ENCODE data around the gene BDP1.
"Not testable (repeated sequence)": the region's sequence is repeated elsewhere in the genome, so short reads cannot be mapped to it uniquely, and the experiment has no call there.

The BDP1 gene

DNA sequence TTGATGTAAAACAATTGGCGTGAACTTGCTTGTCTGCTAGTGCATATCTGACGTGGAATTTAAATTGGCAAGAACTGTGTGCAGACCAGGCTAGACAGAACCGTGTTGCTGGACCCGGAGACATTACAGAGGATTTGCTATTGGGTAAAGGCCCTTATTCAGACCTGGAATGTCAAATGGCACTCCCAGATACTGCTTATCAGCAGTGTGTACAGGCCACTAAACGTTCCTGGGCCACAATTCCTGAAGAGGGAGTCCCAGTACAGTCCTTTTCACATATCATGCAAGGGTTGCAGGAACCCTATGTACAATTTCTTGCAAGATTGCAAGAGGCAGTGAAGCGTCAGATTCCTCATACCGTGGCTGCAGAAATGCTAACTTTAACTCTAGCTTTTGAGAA is 118.1 kb downstream of the BDP1 start:
- no peak for TF ChIP-seq FOXK2 (IDR thresholded peaks at IDR 0.05)
- no peak for TF ChIP-seq ZNF384 (IDR thresholded peaks at IDR 0.05)
- TF ChIP-seq CTBP1 (IDR thresholded peaks at IDR 0.05; ENCODE audit: borderline replicate concordance): no peak
- no peak for TF ChIP-seq ARNT (IDR thresholded peaks at IDR 0.05)
- TF ChIP-seq ELF4 (IDR thresholded peaks at IDR 0.05): no peak
- no peak for TF ChIP-seq TARDBP (IDR thresholded peaks at IDR 0.05)
- TF ChIP-seq LEF1 (IDR thresholded peaks at IDR 0.05; ENCODE audit: borderline replicate concordance): no peak
- no peak for TF ChIP-seq SUZ12 (IDR thresholded peaks at IDR 0.05)
- no peak for TF ChIP-seq FOXM1 (IDR thresholded peaks at IDR 0.05; ENCODE audit: borderline replicate concordance)
- TF ChIP-seq PKNOX1 (IDR thresholded peaks at IDR 0.05): no peak
- no peak for TF ChIP-seq SP1 (IDR thresholded peaks at IDR 0.05)
- no peak for TF ChIP-seq HDGF (IDR thresholded peaks at IDR 0.05; ENCODE audit: borderline replicate concordance)
- TF ChIP-seq NFRKB (IDR thresholded peaks at IDR 0.05): no peak
- TF ChIP-seq L3MBTL2 (conservative IDR thresholded peaks at IDR 0.05): no peak
- TF ChIP-seq FOXA1 (IDR thresholded peaks at IDR 0.05): no peak
- no peak for DNase-seq (ENCODE audit: extremely low spot score)
- POLR2A ChIA-PET: no interaction called here
- CTCF ChIA-PET: no interaction called here

GRCh38 chr5:71575588-71575987 is 120.1 kb downstream of the BDP1 start:
- CTCF ChIA-PET; POLR2A ChIA-PET; DNase-seq (ENCODE audit: extremely low spot score): not testable (repeated sequence)

DNA sequence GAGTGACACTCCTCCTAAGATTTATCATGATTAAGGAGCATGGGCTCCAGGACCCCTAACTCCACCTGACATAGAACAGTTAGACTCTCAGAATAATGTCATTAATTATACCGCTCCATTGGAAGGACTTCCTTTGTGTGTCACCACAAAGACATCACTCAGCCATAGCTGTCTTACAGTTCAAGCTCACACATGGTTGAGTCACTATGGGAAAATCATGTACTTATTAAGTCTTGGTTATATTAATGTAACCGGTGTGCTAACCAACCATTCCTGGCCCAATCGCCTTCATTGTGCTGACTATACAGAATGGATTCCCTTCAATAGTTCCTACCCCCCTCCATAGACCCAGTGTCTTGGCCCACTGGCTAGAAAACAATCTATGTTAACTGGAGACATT is 120.8 kb downstream of the BDP1 start:
- ChIA-PET CTCF (no interaction called here), POLR2A (no interaction called here)
- TF ChIP-seq FOXM1 (IDR thresholded peaks at IDR 0.05; ENCODE audit: borderline replicate concordance) (no peak), SP1 (IDR thresholded peaks at IDR 0.05) (no peak), TARDBP (IDR thresholded peaks at IDR 0.05) (no peak), ZNF384 (IDR thresholded peaks at IDR 0.05) (no peak), PKNOX1 (IDR thresholded peaks at IDR 0.05) (no peak), ARNT (IDR thresholded peaks at IDR 0.05) (no peak), LEF1 (IDR thresholded peaks at IDR 0.05; ENCODE audit: borderline replicate concordance) (no peak), ELF4 (IDR thresholded peaks at IDR 0.05) (no peak), FOXA1 (IDR thresholded peaks at IDR 0.05) (no peak), SUZ12 (IDR thresholded peaks at IDR 0.05) (no peak), L3MBTL2 (conservative IDR thresholded peaks at IDR 0.05) (no peak)
- DNase-seq (ENCODE audit: extremely low spot score): no peak

DNA sequence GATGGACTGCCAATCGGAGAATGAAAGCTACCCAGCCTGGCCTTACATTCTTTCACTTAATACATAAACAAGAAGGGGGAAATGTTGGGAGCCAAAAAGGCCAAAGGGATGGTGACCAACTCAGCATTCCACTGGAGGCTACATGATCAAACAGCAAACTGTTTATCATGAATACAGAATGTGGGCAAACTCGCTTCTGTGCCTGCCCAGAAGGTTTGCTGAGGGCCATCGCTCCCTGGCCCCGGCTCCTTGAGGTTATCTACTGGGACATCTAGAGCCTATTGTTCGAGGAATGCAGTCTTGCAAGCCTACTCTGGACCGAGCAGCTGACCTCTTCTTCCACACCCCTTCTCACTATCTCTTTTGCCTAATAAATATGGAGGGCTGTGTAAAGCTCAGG is 122.4 kb downstream of the BDP1 start:
- DNase-seq (ENCODE audit: extremely low spot score); CTCF ChIA-PET; POLR2A ChIA-PET: not testable (repeated sequence)

DNA sequence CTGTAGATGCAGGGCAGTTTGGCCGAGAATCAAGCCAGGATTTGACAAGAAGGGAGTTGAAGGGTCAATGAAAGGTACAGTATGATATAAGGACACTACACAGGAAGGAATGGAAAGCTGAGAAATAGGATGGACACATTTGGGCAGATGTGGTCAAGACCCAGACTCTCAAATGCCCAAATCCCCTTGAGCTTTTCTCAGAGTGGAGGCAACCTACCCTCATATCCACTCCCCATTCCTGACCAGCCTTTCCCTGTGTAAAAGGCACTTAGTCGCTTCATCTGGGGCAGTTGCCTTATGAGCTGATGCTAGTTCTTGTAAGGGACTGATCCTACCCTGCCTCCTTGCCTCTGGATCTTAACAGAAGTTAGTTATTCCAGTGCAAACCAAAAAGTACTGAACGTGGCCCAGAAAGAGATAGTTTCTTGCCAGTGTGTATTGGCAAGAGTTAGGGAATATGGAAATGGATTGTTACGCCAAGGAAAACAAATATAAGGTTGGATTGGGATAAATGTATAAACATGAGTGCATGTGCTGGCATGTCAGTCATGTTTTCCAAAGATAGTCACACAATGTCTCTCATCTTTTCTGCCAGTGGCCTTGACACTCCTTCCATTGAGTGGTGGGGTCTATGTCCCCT is 127.6 kb downstream of the BDP1 start:
- POLR2A ChIA-PET: no interaction called here

DNA sequence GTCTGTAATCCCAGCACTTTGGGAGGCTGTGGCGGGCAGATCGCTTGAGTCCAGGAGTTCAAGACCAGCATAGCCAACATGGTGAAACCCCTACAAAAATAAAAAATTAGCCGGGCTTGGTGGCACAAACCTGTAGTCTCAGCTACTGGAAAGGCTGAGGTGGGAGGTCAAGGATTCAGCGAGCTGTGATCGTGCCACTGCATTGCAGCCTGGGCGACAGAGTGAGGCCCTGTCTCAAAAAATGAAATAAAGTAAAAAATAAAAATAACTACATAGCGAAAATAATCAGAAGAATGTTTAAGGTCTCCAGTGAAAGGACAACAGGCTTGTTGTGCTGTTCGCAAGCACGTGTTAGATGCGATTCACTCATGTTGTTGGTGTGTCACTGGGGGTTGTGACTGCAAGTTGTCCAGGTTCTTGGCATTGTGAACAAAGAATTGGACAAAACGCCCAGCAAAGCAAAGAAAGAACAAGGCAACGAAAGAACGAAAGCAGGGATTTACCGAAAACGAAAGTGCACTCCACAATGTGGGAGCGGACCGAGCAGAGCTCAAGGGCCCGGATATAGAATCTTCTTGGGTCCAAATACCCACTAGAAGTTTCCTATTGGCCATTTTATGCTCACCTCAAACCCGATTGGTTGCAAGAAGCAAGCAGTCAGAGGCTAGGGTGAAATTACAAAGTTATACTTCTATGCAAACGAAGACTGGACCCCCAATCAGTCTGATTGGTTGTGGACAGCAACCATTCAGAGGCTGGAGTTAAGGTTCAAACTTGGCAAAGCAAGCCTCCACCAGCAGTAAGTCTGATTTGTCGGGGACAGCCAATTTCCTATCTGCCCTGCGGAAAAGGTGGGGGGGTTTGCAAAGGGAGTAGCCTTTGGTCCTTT is 130.8 kb downstream of the BDP1 start:
- TF ChIP-seq SP1 (IDR thresholded peaks at IDR 0.05) (no peak), FOXA1 (IDR thresholded peaks at IDR 0.05) (no peak), ZNF384 (IDR thresholded peaks at IDR 0.05) (no peak), SUZ12 (IDR thresholded peaks at IDR 0.05) (no peak), NFRKB (IDR thresholded peaks at IDR 0.05) (no peak)
- no peak for DNase-seq (ENCODE audit: extremely low spot score)
- ChIA-PET CTCF (no interaction called here), POLR2A (no interaction called here)

More for the DNA sequence above, 127.6 kb downstream of the BDP1 start:
- TF ChIP-seq FOXK2 (IDR thresholded peaks at IDR 0.05) (no peak), CTBP1 (IDR thresholded peaks at IDR 0.05; ENCODE audit: borderline replicate concordance) (no peak), TARDBP (IDR thresholded peaks at IDR 0.05) (no peak), PKNOX1 (IDR thresholded peaks at IDR 0.05) (no peak)
- CTCF ChIA-PET: no interaction called here
- no peak for DNase-seq (ENCODE audit: extremely low spot score)

DNA sequence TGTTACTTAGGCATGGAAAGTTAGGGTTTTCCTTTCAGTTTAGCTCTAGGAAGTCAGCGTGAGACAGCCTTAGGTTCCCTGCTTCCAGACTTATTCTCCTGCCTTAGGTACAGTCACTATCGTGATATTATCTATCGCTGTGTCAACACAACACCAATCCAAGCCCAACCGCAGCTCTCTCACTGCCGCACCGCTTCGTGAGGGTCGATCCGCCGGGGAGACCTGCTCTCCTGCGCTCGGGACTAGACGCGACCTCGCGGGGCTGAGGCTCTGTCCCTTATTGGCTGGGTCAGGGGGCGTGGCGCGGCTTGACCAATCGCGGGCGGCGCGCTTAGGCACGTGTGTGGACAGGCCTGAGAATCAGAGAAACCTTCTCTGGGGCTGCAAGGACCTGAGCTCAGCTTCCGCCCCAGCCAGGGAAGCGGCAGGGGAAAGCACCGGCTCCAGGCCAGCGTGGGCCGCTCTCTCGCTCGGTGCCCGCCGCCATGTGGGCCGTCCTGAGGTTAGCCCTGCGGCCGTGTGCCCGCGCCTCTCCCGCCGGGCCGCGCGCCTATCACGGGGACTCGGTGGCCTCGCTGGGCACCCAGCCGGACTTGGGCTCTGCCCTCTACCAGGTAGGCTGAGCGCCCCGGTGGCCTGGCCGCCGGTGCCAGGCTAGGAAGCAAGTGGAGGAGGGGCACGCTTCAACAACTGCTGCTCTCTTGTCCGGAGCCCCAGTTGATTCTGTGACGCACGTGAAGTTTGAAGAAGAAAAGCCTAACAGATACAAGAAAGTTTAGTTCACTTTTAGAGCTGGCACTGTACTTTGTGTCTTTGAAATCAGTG is 131.7 kb downstream of the BDP1 start, which contains the start of gene MCCC2:
Gene MCCC2, plus strand, starts transcription at position 400 of the 825 bp plus-strand sequence. Its CDS starts 86 bp downstream, at position 486.
- DNase-seq (ENCODE audit: extremely low spot score): peak; percentile 95
- ChIA-PET CTCF (interaction anchor here (1.4 kb wide), 1 partner anchor 14 kb away, joined by 4 read pairs; no protein-coding TSS in a partner anchor), POLR2A (interaction anchor here (0.6 to 1.0 kb wide), 2 partner anchors 14 to 22 kb away, joined by 3 to 5 read pairs; no protein-coding TSS in a partner anchor)
- TF ChIP-seq ARNT (IDR thresholded peaks at IDR 0.05) (no peak), SUZ12 (IDR thresholded peaks at IDR 0.05) (no peak), L3MBTL2 (conservative IDR thresholded peaks at IDR 0.05) (peak; percentile 96), CTBP1 (IDR thresholded peaks at IDR 0.05; ENCODE audit: borderline replicate concordance) (no peak), TARDBP (IDR thresholded peaks at IDR 0.05) (no peak), FOXM1 (IDR thresholded peaks at IDR 0.05; ENCODE audit: borderline replicate concordance) (no peak)
